NCI-H510A (cell line): ENCODE results near the gene RUNX2.

Experiments
- DNase-seq: peaks from one replicate; lab custom pipeline; 2025; lab: John Stamatoyannopoulos, UW

The RUNX2 gene

DNA sequence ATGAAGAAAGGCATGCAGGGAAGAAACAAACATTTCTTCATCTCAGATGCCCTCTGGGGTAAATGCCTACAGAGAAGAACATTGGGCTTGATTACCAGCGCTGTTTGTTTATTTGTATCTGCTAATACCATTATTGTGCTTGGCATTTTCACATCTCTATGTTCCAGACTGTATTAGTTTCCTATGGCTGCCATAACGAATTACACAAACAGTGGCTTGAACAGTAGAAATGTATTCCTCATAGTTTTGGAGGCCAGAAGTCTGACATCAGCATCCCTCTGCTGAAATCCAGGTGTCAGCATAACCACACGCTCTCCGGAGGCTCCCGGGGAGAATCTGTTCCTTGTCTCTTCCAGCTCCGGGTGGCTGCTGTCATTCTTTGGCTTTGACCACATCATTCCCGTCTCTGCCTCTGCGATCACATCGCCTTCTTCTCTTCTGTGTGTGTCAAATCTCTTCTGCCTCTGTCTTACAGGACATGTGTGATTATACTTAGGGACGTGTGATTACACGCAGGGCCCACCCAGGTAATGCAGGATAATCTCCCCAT is 291.2 kb downstream of the RUNX2 start:
- no peak for DNase-seq

GRCh38 chr6:45619994-45620471 is 291.9 kb downstream of the RUNX2 start:
- no peak for DNase-seq

DNA sequence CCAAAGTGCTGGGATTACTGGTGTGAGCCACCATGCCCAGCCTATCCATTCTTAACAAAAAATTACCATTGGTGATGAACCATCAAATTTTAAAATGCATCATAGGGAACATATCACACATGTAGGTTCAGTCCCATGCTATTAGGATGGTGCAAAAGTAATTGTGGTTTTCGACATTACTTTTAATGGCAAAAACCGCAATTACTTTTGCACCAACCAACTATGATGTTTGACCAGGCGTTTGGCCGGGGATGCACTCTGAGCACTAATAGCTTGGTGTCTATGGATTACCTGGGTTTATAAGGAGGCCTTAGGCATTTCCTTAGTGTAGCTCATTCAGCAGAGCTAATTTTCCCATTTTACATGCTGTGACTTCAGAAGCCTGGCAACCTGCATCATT is 296.1 kb downstream of the RUNX2 start:
- DNase-seq, result no peak

- DNase-seq, result no peak
Observed at GRCh38 chr6:45625191-45625664, 297.1 kb downstream of the RUNX2 start.

DNA sequence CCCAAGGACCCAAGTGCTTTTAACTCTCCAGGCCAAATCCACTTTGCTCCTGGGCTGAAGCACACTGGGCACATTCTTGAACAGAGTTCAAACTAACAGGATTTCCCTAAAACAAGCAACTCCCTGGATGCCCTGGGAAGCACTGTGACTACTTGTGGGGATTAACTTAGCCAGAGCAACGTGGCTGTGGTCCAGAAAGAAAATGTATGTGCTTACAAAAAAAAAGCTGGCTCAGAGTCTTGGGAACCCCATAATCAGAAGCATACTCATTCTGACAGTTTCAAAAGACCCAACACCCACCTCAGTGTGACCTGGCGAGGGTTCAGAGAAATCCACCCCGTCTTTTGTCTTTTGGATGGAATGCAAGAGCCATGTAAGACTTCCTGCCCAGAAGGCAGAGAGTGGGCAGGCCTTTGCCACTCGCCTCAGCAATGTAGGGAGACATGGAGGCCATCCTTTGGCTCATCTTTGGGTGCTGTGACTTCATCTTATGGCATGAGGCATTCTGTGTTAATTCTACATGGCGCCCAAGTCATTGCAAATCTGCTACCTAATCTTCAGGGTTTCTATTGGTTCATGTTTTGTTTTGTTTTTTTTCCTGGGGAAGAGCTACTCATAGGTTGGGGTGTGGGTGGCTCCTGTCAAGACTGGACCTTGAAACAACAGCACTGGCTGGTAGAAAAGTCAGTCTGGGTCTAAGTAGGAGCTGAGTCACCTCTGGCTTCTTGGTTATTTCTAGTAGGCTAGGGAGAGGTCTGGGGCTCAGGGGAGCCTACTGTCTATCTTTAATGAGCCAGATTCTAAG is 298.2 kb downstream of the RUNX2 start:
- no peak for DNase-seq

DNA sequence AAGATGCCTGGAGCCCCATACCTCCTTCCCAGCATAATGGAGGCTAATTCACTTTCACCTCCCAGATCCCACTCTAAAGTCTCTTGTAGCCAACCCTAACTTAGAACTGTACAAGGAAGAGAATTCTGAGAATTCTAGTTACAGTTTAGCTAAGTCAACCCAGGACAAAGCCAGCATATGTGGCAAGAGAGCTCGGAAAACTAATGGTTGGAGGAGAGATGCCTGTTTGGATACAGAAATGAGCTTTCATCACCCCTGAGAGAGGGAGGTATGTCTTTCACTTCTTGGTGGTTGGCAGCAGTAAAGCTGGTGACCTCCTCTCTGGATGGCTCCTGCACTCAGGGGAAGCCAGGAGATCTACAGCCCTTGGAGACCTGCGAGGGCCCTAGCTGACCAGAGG is 302.2 kb downstream of the RUNX2 start:
- no peak for DNase-seq

DNA sequence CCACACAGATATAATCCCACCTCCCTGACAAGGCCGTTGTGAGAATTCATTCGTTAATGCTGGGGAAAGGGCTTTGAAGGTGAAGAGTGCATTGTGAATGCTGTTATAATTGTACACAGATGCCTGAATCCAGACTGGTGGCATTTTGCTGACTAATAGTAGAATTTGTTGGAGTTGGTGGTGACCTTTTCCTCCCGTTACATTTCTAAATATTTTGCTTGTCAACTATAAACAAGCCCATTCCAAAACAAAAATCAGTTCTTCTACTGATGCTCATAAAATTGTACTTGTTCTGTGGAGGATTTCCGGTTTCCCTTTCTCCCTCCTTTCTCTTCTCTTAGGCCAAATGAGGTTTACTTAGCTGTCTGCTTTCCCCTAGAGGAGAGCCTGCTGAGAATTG is 302.7 kb downstream of the RUNX2 start:
- DNase-seq, result no peak

- no peak for DNase-seq
Observed at GRCh38 chr6:45631396-45631795, 303.3 kb downstream of the RUNX2 start.

DNA sequence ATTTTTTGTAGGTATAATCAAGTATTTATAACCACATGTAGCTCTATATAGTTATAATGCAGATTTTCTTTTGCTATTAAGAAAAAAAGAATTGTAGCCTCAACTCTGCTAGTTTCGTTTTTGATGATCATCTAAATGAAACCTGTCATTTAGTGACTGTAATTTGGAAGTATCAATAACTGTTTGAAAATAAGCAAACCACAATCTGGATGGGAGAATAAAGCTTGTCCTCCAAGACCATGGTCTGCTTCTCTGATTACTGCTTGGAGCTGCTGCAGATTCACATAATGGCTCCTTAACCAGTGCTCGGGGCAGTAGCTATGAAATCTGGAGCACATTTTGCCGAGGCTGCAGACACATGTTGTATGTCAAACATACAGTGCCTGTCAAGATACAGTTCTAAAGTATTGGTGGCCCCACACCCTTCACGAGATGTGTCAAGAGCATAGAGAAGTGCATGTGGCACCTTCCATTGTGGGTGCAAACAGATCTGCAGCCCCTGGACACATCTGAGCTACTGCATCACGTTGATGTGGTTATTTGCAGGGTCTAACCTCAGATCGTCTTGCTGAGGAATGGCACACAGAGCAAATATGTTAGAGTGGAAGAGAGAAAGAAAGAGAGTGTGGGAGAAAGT is 305.3 kb downstream of the RUNX2 start:
- DNase-seq, result no peak

- DNase-seq, result no peak
Observed at GRCh38 chr6:45634231-45634630, 306.1 kb downstream of the RUNX2 start.

GRCh38 chr6:45635284-45635867 is 307.2 kb downstream of the RUNX2 start:
- DNase-seq, result no peak

DNA sequence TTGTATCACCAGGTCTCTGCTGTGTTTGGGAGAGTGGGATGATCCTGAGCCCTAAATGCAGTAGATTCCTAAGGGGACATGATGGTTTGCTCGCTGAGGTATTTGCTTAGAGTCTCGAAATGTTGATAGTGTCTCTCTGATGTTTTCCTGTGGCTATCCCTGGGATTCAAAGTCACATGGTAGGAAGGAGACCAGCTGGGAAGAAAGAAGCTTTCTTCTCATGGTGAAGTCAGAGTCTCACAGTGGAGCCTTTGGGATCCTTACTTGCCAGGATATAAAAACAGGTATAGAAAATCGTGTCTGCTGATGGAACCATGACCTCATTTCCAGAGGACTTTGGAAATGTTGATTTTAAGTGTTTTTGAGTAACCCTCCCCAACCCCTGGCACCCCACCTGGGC is 308.9 kb downstream of the RUNX2 start:
- DNase-seq, result no peak

GRCh38 chr6:45637611-45638257 is 309.6 kb downstream of the RUNX2 start:
- DNase-seq, result no peak

GRCh38 chr6:45640081-45640491 is 312.0 kb downstream of the RUNX2 start:
- DNase-seq, result no peak

- no peak for DNase-seq
Observed at GRCh38 chr6:45640811-45641210, 312.7 kb downstream of the RUNX2 start.

DNA sequence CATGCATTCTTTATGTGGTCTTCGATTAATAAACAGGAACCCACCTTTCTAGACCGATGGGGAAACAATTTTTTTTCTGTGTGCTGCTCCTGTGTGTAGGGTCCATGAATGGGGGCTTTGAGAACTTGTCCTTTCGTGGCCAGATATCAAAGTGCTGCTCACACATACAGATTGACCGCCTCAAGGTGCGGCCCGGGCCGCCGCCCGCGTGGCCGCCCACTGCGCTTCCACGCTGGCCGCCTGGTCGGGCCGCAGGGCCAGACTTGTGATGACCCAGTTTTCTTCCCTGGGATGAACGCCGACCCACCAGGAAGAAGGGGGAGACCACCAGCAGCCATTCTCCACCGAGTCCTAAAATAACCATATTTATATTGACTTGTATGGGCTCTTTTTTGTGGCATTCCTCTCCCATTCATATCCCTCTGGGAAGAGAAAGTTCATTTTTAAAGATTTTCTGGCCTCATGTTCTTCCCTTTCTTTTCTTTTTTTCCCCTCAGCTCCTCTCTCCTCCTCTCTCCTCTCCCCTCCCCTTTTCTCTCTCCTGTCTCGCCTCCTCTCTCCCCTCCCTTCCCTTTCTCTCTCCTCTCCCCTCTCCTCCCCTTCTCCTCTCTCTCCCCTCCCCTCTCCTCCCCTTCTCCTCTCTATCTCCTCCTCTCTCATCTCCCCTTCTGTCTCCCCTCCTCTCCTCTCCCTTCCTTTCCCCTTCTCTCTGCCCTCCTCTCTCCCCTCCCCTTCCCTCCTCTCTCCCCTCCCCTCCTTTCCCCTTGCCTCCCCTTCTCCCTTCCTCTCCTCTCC is 314.4 kb downstream of the RUNX2 start:
- DNase-seq, result no peak

DNA sequence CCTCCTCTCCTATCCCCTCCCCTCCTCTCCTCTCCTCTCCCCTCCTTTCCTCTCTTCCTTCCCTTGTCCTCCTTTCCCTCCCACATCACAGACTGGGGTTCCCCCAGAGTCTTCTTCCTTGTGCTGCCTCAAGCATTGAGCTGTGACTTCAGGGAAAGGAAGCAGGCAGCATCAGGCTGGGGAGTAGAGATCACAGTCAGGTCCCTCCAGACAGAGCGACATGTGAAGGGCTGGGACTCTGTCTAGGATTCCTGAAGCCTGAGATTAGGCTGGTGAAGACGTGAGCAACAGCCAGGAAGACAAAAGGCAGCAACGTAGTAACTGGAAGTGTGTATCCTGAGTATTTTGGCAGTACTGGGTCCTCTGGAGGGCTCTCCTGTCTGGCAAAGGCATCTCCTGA is 315.0 kb downstream of the RUNX2 start:
- DNase-seq, result no peak

- no peak for DNase-seq
Observed at GRCh38 chr6:45644720-45645119, 316.6 kb downstream of the RUNX2 start.

DNA sequence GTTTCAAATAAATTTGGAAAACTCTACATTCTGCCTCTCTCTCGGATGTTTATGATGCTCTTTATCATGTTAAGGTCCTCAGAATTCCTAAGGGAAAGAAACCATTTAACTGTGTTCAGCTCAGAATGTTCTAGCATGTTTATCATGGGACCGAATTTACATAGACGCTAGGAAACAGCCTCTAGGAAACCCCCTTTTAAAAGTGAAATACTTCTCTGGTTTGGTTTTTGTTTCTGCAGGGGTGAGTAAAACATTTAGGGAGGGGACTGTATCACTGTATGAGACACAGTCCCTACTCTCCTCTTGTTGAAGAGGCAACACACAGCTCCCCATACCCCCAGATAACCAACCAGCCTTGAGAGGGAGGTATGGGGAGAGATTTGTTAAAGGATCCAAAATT is 317.2 kb downstream of the RUNX2 start:
- DNase-seq, result no peak

- no peak for DNase-seq
Observed at GRCh38 chr6:45647341-45648261, 319.5 kb downstream of the RUNX2 start.
